ENCODE results near the gene HOPX. TPM values are rescaled to one million over a fixed set of nuclear protein-coding genes. Genes with fewer than 3 reads are reported as not detected.
"Not testable (repeated sequence)": the region's sequence is repeated elsewhere in the genome, so short reads cannot be mapped to it uniquely, and the experiment has no call there.

HOPX gene
- polyA plus RNA-seq, 1 donor, result 28.5 TPM

DNA sequence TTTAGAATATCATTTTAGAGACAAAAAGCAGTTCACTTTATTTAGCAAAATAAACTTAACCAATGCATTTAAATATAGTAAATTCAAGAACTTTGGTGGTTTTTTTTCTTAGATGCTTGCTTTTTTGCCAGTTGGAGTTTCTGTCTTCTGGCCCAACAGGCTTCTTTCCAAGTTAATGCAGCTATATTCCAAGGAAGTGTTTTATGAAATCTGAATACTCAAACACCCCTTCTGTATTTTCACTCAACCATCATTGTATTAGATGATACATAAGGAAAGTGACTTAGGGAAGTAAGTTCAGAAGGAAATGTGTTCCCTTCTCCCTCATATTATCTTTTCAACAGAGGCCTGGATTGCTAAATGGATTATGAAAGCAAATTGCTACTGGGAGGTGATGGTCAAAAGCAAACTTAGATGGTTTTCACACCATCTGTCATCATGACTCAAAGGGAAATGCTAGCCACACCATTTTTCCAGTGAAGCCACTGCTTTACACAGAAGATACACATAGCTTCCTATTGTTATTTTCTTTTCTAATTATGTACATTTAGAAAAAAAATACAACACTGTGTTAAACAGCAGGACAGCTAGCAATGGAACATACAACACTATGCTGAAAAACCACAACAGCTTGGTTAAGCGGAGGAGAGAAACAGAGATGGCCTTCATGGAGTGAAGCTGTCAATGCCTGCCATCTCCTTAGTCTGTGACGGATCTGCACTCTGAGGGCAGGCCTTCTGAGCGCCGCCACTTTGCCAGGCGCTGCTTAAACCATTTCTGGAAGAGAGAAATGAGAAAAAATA, 32.9 kb downstream of the HOPX start:
- H3K4me1 ChIP-seq (ENCODE audit: control insufficient read depth, insufficient read depth, low read length), result no peaks in the 10 kb centered on the region
- H3K36me3 ChIP-seq (ENCODE audit: control insufficient read depth, insufficient read depth, low read length), result no peaks in the 10 kb centered on the region
- H3K27me3 ChIP-seq (ENCODE audit: control insufficient read depth, insufficient read depth, low read length), result no peaks in the 10 kb centered on the region
- H3K27ac ChIP-seq (ENCODE audit: low read length), result no peak overlapping the region
- no CpG with 5 or more reads among the region's 5 CpGs for WGBS (ENCODE audit: insufficient coverage, low lambda C conversion rate)
- H3K9me3 ChIP-seq (ENCODE audit: control insufficient read depth, low read depth, low read length), result no peaks in the 10 kb centered on the region
- DNase-seq, result no peak
- H3K4me3 ChIP-seq (ENCODE audit: low read length), result no peak overlapping the region

DNA sequence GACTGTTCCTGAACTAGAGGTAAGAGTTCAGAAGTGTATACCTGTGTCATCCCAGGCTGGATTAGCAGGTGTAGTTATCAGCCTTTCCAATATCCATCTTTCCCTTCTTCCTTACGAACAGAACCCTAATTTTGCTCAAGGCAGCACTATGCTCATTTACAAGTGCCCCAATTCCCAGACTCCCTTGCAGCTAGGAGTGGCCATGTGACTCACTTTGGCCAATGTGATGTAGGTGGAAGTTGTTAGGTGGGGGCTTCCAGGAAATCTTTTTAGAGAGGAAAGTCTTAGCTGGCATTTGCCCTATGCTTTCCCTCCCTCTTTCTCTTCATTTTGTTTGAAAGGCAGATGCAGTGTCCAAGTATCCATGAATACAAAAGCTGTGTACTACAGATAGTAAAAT, 34.8 kb downstream of the HOPX start:
- H3K9me3 ChIP-seq (ENCODE audit: control insufficient read depth, low read depth, low read length), result no peaks in the 10 kb centered on the region
- DNase-seq, result no peak
- no CpG with 5 or more reads among the region's 1 CpG for WGBS (ENCODE audit: insufficient coverage, low lambda C conversion rate)
- no peak overlapping the region for H3K4me3 ChIP-seq (ENCODE audit: low read length)
- H3K27me3 ChIP-seq (ENCODE audit: control insufficient read depth, insufficient read depth, low read length), result no peaks in the 10 kb centered on the region
- no peaks in the 10 kb centered on the region for H3K36me3 ChIP-seq (ENCODE audit: control insufficient read depth, insufficient read depth, low read length)
- no peak overlapping the region for H3K27ac ChIP-seq (ENCODE audit: low read length)
- no peaks in the 10 kb centered on the region for H3K4me1 ChIP-seq (ENCODE audit: control insufficient read depth, insufficient read depth, low read length)

DNA sequence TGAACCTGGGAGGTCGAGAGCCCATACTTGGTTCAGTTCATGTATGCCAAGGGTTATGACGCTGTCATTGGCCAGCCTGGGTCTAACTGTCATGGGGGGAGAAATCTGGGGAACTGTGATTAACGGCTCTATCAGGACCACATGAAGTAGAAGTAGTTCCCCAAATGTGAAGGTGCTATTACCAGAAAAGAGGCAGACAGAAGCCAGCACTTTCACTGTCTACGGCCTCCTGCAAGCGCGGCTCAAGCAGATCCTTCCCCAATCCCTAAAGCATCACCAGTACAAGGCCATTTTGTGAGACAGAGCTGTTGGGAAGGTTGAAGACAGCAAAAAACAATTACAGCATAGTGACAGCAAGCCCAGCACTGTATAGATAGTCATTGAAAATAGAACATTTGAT, 37.5 kb downstream of the HOPX start:
- DNase-seq, result no peak
- Histone ChIP-seq H3K27ac (ENCODE audit: low read length) (no peak overlapping the region), H3K9me3 (ENCODE audit: control insufficient read depth, low read depth, low read length) (no peaks in the 10 kb centered on the region), H3K4me1 (ENCODE audit: control insufficient read depth, insufficient read depth, low read length) (no peaks in the 10 kb centered on the region), H3K27me3 (ENCODE audit: control insufficient read depth, insufficient read depth, low read length) (no peaks in the 10 kb centered on the region), H3K36me3 (ENCODE audit: control insufficient read depth, insufficient read depth, low read length) (no peaks in the 10 kb centered on the region), H3K4me3 (ENCODE audit: low read length) (no peak overlapping the region)
- 100% methylated on average over 1 of the region's 6 CpGs for WGBS (ENCODE audit: insufficient coverage, low lambda C conversion rate)

DNA sequence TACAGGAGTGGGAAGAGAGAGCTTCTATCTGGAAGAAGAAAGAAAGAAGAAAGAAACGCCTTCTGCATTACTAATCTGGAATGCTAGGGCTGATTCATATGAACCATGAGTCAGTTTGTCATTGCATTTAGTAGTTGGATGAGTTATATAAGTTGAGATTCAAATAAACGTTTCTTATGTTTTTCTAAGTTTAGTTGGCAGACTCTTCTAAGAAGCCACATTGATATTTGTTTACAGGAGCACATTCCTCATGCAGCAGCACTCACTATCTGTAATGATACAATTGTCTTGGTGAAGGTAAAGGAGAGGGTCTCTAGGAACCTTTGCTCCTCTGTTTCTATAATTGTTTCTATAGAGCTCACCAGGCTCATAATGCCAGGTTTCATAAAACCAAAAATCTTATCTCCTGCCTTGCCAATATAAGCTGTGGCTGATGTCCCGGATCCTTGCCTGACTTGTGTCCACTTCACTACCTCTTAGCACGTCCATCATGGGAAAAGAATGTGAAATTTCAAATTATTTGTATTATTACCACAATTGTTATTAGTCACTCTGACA, 39.5 kb downstream of the HOPX start:
- H3K4me3 ChIP-seq (ENCODE audit: low read length), result no peak overlapping the region
- no peaks in the 10 kb centered on the region for H3K36me3 ChIP-seq (ENCODE audit: control insufficient read depth, insufficient read depth, low read length)
- H3K27me3 ChIP-seq (ENCODE audit: control insufficient read depth, insufficient read depth, low read length), result no peaks in the 10 kb centered on the region
- 40% methylated on average over 1 of the region's 4 CpGs for WGBS (ENCODE audit: insufficient coverage, low lambda C conversion rate)
- H3K4me1 ChIP-seq (ENCODE audit: control insufficient read depth, insufficient read depth, low read length), result no peaks in the 10 kb centered on the region
- no peak overlapping the region for H3K27ac ChIP-seq (ENCODE audit: low read length)
- H3K9me3 ChIP-seq (ENCODE audit: control insufficient read depth, low read depth, low read length), result no peaks in the 10 kb centered on the region
- DNase-seq, result no peak

DNA sequence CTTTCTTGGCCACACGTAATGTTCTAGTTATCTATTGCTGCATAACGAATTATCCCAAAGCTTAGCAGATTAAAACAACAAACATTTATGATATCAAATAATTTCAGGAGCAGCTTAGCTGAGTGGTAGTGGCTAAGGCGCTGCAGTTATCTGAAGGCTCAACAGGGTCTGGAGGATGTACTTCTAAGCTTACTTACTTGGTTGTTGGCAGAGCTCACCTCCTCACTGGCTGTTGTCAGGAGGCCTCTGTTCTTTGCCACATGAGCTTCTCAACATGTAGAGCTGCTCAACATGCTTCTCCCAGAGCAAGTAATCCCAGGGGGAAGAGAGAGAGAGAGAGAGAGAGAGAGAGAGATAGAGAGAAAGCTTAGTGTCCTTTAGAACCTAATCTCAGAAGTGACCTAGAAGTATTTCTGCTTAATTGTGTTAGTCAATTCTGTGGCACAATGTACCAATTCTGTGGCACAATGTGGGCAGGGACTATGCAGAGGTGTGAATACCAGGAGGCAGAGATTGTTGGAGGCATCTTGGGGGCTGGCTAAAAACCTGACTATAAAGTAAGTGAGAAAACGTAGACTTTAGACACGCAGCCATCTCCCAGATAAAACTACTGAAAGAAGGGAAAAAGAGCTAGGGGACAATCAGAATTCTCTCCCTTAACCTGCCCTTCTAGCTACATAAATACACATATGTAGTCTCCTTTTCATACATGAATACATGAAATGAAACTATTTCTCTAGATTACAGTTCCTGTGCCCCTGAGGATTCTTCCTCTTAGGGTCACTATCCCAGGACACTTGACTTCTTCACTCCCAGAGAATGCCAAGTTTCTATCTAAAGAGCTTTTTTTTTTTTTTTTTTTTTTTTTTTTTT, 40.2 kb downstream of the HOPX start:
- no peak overlapping the region for H3K4me3 ChIP-seq (ENCODE audit: low read length)
- DNase-seq, result no peak
- H3K36me3 ChIP-seq (ENCODE audit: control insufficient read depth, insufficient read depth, low read length), result no peaks in the 10 kb centered on the region
- H3K27me3 ChIP-seq (ENCODE audit: control insufficient read depth, insufficient read depth, low read length), result no peaks in the 10 kb centered on the region
- no CpG with 5 or more reads among the region's 5 CpGs for WGBS (ENCODE audit: insufficient coverage, low lambda C conversion rate)
- no peak overlapping the region for H3K27ac ChIP-seq (ENCODE audit: low read length)
- no peaks in the 10 kb centered on the region for H3K9me3 ChIP-seq (ENCODE audit: control insufficient read depth, low read depth, low read length)
- no peaks in the 10 kb centered on the region for H3K4me1 ChIP-seq (ENCODE audit: control insufficient read depth, insufficient read depth, low read length)

DNA sequence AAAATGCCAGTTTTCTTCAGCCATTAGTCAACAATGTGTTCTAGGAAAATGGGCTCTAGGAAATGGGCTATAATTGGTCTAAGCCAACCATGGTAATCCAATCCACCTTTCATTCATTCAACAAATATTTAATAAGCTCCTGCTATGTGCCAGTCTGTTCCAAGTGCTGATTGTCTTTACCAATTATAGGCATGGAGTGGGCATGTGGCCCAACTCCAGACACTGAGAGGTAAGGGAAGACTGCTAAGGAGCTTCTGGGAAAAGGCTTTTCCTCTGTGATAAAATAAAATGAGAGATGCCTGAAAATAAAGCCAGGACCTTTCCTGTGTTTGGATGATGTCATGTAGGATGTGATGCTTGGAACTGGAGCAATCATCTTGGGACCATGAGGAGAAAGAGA, 43.3 kb downstream of the HOPX start:
- Histone ChIP-seq H3K4me1 (ENCODE audit: control insufficient read depth, insufficient read depth, low read length) (no peaks in the 10 kb centered on the region), H3K9me3 (ENCODE audit: control insufficient read depth, low read depth, low read length) (no peaks in the 10 kb centered on the region), H3K27me3 (ENCODE audit: control insufficient read depth, insufficient read depth, low read length) (no peaks in the 10 kb centered on the region), H3K4me3 (ENCODE audit: low read length) (no peak overlapping the region), H3K27ac (ENCODE audit: low read length) (no peak overlapping the region), H3K36me3 (ENCODE audit: control insufficient read depth, insufficient read depth, low read length) (no peaks in the 10 kb centered on the region)
- no peak for DNase-seq

DNA sequence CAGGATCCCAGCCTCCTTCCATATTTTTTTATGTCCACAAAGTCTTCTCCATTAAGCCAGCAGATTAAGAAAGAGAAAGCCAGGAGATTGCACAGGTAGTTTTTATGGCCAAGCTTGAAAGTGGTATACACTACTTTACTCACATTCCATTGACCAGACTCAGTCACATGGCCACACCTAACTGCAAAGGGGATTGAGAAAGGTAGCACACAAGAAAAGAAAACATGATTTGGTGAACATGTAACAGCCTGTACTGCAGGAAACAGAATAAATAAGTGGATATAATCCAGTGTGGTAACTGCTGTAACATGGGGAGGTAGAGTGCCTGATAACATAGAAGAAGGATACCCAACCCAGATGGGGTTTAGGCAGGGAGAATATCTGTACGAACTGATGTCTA, 43.9 kb downstream of the HOPX start:
- WGBS (ENCODE audit: insufficient coverage, low lambda C conversion rate), result 100% methylated on average over 1 of the region's 1 CpG
- H3K27ac ChIP-seq (ENCODE audit: low read length), result no peak overlapping the region

DNA sequence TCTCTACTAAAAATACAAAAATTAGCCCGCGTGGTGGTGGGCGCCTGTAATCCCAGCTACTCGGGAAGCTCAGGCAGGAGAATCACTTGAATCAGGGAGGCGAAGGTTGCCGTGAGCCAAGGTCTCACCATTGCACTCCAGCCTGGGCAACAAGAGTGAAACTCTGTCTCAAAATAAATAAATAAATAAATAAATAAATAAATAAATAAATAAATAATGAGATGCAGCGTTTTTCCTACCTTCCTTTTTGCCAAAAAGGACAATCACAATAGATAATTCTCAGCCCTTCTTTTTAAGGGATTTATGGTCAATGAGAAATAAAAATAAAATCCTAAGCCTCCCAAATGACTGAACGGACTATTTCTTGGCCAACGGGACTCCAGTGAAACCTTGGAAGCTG, 46.1 kb downstream of the HOPX start:
- H3K4me1 ChIP-seq (ENCODE audit: control insufficient read depth, insufficient read depth, low read length); H3K4me3 ChIP-seq (ENCODE audit: low read length); H3K27me3 ChIP-seq (ENCODE audit: control insufficient read depth, insufficient read depth, low read length); H3K27ac ChIP-seq (ENCODE audit: low read length); H3K9me3 ChIP-seq (ENCODE audit: control insufficient read depth, low read depth, low read length); DNase-seq; H3K36me3 ChIP-seq (ENCODE audit: control insufficient read depth, insufficient read depth, low read length): not testable (repeated sequence)
- 92% methylated on average over 2 of the region's 9 CpGs for WGBS (ENCODE audit: insufficient coverage, low lambda C conversion rate)

More for the DNA sequence above, 43.9 kb downstream of the HOPX start:
- no peak for DNase-seq
- Histone ChIP-seq H3K36me3 (ENCODE audit: control insufficient read depth, insufficient read depth, low read length) (no peaks in the 10 kb centered on the region), H3K4me3 (ENCODE audit: low read length) (no peak overlapping the region), H3K9me3 (ENCODE audit: control insufficient read depth, low read depth, low read length) (no peaks in the 10 kb centered on the region), H3K27me3 (ENCODE audit: control insufficient read depth, insufficient read depth, low read length) (no peaks in the 10 kb centered on the region), H3K4me1 (ENCODE audit: control insufficient read depth, insufficient read depth, low read length) (no peaks in the 10 kb centered on the region)

DNA sequence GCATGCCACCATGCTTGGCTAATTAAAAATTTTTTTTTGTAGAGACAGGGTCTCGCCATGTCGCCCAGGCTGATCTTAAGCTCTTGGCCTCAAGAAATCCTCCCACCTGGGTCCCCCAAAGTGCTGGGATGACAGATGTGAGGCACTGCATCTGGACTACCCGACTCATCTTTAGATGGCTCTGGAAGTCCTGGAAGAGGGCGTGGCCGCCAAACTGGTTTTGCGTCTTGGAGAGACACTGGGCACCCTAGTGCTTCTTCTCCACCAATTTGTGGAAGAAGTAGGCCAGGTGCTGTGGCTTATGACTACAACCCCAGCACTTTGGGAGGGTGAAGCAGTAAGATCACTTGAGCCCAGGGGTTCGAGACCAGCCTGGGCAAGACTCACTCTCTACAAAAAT, 47.6 kb downstream of the HOPX start:
- Histone ChIP-seq H3K27me3 (ENCODE audit: control insufficient read depth, insufficient read depth, low read length) (no peaks in the 10 kb centered on the region), H3K4me1 (ENCODE audit: control insufficient read depth, insufficient read depth, low read length) (no peaks in the 10 kb centered on the region), H3K4me3 (ENCODE audit: low read length) (no peak overlapping the region), H3K9me3 (ENCODE audit: control insufficient read depth, low read depth, low read length) (no peaks in the 10 kb centered on the region), H3K27ac (ENCODE audit: low read length) (no peak overlapping the region), H3K36me3 (ENCODE audit: control insufficient read depth, insufficient read depth, low read length) (no peaks in the 10 kb centered on the region)
- no peak for DNase-seq
- WGBS (ENCODE audit: insufficient coverage, low lambda C conversion rate), result no CpG with 5 or more reads among the region's 7 CpGs

DNA sequence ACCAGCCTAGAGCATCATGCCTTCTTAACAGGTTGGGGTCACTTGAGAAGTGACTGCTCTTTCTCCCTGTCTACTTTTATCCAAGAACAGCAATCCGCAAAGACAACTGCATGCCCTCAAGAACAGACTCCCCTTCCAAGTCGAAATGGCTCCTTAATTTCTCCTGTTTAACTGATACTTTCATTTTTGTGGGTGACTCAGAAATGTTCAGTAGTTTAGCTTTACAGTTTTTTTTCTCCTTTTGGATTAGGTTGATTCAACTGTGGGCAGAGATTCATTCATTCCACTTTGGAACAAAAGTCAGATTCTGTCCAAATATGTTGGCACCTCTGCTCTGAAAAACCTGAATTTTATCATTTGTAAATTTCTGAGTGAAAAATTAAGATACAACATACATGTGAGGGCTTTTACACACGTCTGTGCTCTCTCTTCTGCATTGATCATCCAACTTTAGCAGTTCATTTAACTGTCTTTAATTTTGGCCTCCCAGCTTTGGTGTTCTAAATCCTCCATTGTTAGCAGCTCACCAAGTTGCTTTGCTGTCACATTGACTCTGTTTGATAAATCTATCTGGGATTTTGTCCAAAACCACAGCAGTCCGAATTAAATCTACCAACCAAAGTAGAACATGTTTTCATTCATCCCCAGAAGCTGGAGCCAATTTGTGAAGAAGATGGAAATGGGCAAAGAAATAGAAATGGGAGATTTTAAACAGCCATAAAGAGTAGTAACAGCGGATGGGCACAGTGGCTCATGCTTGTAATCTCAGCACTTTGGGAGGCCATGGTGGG, 50.0 kb downstream of the HOPX start:
- no peaks in the 10 kb centered on the region for H3K27me3 ChIP-seq (ENCODE audit: control insufficient read depth, insufficient read depth, low read length)
- H3K4me3 ChIP-seq (ENCODE audit: low read length), result no peak overlapping the region
- no peak overlapping the region for H3K27ac ChIP-seq (ENCODE audit: low read length)
- peaks cover 3% of the 10 kb centered on the region for H3K9me3 ChIP-seq (ENCODE audit: control insufficient read depth, low read depth, low read length)
- no peaks in the 10 kb centered on the region for H3K36me3 ChIP-seq (ENCODE audit: control insufficient read depth, insufficient read depth, low read length)
- H3K4me1 ChIP-seq (ENCODE audit: control insufficient read depth, insufficient read depth, low read length), result no peaks in the 10 kb centered on the region
- WGBS (ENCODE audit: insufficient coverage, low lambda C conversion rate), result 83% methylated on average over 4 of the region's 5 CpGs
- DNase-seq, result no peak

Data from large intestine (tissue), 3 donors.